ENCODE measurements around the gene TRIM71.

DNA sequence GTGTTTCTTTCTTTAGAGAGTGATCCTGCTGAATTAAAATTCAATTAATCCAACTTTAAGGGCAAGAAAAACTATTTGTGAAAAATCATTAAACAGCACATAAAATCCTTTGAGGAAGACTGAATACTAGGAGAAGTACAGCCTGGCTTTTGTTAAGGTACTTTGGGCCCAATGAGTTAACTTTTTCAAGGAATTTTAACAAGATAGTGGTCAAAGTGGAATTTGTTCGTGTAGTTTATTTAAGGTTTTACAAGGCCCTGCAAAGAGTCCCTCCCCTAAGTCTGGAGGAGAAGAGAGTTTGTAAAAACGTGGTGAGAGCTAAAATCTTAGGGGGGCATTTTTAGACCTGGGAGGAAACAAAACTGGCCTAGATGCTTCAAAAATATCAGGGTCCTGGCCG lies 26.0 kb upstream of the TRIM71 start:
- TF ChIP-seq, protein P1, sequence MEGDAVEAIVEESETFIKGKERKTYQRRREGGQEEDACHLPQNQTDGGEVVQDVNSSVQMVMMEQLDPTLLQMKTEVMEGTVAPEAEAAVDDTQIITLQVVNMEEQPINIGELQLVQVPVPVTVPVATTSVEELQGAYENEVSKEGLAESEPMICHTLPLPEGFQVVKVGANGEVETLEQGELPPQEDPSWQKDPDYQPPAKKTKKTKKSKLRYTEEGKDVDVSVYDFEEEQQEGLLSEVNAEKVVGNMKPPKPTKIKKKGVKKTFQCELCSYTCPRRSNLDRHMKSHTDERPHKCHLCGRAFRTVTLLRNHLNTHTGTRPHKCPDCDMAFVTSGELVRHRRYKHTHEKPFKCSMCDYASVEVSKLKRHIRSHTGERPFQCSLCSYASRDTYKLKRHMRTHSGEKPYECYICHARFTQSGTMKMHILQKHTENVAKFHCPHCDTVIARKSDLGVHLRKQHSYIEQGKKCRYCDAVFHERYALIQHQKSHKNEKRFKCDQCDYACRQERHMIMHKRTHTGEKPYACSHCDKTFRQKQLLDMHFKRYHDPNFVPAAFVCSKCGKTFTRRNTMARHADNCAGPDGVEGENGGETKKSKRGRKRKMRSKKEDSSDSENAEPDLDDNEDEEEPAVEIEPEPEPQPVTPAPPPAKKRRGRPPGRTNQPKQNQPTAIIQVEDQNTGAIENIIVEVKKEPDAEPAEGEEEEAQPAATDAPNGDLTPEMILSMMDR (IDR thresholded peaks at IDR 0.05): no peak
- TF ChIP-seq EZH2 (IDR thresholded peaks at IDR 0.05; ENCODE audit: borderline replicate concordance, insufficient read depth, low read depth, low read length, poor library complexity, severe bottlenecking): no peak
